Thyroid gland (tissue), 4 donors: ENCODE data around the gene NUDT13. TPM values are rescaled to one million over a fixed set of nuclear protein-coding genes. Genes with fewer than 3 reads are reported as not detected.

Experiments used
- DNase-seq, 2 donors: peaks; one replicate each; pipeline ENCODE4 v3.0.0-alpha.2; 2019
- H3K27ac ChIP-seq, 3 donors: fragments of 200-600 bp; sonication (generic); 1 replicate in 2 of 3; 2 replicates in 1 of 3; pipeline ENCODE4 v1.5.1; 2016 to 2019; ENCODE audit warnings: mild to moderate bottlenecking in 1 of 3, moderate library complexity in 1 of 3
- H3K27me3 ChIP-seq: fragments of 200-600 bp; sonication (generic); one replicate; pipeline ENCODE4 v1.5.1; 2019
- H3K36me3 ChIP-seq, 2 donors: fragments of 200-600 bp; sonication (generic); one replicate each; pipeline ENCODE4 v1.5.1; 2016 to 2019
- H3K4me1 ChIP-seq, 2 donors: fragments of 200-600 bp; sonication (generic); one replicate each; pipeline ENCODE4 v1.5.1; 2017 to 2019
- H3K4me3 ChIP-seq, 3 donors: fragments of 200-600 bp; sonication (generic); replicated peaks in 1 of 3; 1 replicate in 2 of 3; 2 replicates in 1 of 3; pipeline ENCODE4 v1.5.1; 2016; ENCODE audit warnings: mild to moderate bottlenecking in 1 of 3
- H3K9me3 ChIP-seq: fragments of 200-600 bp; sonication (generic); one replicate; pipeline ENCODE4 v1.5.1; 2017
- POLR2A ChIP-seq, 2 donors: fragments of 450-650 bp; IDR thresholded peaks; one replicate each; pipeline ENCODE4 v1.6.1; 2017; ENCODE audit warnings: antibody characterized with exemption in 2 of 2, mild to moderate bottlenecking in 2 of 2, moderate library complexity in 1 of 2
- WGBS, 2 donors: methylation state at CpG; one replicate each; pipeline ENCODE4 v1.1.5; 2017; 5-methylcytosine and 5-hydroxymethylcytosine counted together
- intact Hi-C: fragments of 100-400 bp; cut with DNase I; formaldehyde crosslinking; loops from one replicate; pipeline ENCODE4 v1.15.1; 2023
- total RNA-seq, 4 donors: library from RNA; depleted of rRNA; stranded (reverse); fragments of >200 nt; gene quantifications; one replicate each; pipeline ENCODE4 v1.2.3, GENCODE V29; 2016
- TF ChIP-seq, protein P1 (sequence below), 6 experiments: fragments of 200-600 bp in 3 of 6; fragments of 450-650 bp in 3 of 6; sonication (generic) in 3 of 6; IDR thresholded peaks; one replicate each; pipeline ENCODE4 v1.5.1; 2016 to 2019; ENCODE audit warnings: antibody characterized with exemption in 6 of 6, mild to moderate bottlenecking in 2 of 6, inconsistent platforms in 1 of 6, moderate library complexity in 1 of 6

The NUDT13 gene
- total RNA-seq, 4 donors from 2014 or later, result 1.9 to 4.1 (median 3.6) TPM

DNA sequence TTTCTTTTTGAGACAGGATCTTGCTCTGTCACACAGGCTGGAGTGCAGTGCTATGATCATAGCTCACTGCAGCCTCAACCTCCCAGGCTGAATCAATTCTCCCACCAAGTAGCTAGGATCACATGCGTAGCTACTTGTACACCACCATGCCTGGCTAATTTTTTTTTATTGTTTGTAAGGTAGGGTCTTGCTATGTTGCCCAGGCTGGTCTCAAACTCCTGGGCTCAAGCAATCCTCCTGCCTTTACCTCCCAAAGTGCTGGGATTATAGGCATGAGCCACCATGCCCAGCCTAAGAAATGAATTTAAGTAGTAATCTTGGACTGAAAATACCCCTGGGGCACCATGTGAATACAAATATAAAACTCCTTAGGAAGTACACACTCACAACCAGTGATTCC is 5.8 kb downstream of the NUDT13 start:
- H3K36me3 ChIP-seq, result no peaks in the 10 kb centered on the region
- no peaks in the 10 kb centered on the region for H3K9me3 ChIP-seq
- no peaks in the 10 kb centered on the region for H3K27me3 ChIP-seq
- no peaks in the 10 kb centered on the region for H3K4me1 ChIP-seq
- 100% methylated on average over 1 of the region's 1 CpG for WGBS, 2 donors
- DNase-seq, result no peak
- no peak for TF ChIP-seq POLR2A (IDR thresholded peaks at IDR 0.05)
- TF ChIP-seq, protein P1, sequence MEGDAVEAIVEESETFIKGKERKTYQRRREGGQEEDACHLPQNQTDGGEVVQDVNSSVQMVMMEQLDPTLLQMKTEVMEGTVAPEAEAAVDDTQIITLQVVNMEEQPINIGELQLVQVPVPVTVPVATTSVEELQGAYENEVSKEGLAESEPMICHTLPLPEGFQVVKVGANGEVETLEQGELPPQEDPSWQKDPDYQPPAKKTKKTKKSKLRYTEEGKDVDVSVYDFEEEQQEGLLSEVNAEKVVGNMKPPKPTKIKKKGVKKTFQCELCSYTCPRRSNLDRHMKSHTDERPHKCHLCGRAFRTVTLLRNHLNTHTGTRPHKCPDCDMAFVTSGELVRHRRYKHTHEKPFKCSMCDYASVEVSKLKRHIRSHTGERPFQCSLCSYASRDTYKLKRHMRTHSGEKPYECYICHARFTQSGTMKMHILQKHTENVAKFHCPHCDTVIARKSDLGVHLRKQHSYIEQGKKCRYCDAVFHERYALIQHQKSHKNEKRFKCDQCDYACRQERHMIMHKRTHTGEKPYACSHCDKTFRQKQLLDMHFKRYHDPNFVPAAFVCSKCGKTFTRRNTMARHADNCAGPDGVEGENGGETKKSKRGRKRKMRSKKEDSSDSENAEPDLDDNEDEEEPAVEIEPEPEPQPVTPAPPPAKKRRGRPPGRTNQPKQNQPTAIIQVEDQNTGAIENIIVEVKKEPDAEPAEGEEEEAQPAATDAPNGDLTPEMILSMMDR (IDR thresholded peaks at IDR 0.05), result no peak
- no peak overlapping the region for H3K4me3 ChIP-seq
- no peak overlapping the region for H3K27ac ChIP-seq
- intact Hi-C loops, result no loop called here

DNA sequence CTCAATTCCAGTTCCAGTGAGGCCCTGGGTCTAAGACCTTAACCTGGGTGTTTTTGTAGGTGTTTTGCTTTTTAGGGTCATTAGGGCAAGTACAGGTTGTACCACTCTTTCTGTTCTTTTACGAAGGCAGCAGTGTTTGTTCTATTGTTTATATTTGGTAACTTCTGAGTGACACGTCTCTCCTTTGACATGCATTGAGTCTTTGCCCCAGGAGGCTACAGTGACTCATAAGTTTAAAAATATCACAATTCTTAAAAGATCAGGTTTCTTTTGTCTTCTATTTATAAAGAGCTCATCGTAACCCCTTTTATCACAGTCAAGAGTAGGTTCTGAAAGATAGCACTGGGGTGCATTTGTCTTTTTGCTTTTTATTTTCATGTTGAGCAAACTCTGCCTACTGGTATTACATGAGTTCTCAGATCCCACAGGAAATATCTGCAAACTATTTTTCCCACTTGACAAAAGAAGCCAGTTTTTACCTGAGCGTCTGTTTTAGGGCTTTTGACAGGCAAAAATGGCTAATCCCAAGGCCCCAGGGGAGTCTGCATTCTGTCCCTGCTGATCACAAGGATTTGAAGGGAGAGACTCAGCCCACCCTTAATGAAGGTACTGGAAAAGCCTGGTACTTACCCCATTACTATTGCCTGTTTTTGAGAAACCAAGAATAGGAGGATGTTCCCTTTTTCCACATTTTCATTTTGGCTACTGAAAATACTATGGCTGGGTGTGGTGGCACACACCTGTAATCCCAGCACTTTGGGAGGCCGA is 7.9 kb downstream of the NUDT13 start:
- Histone ChIP-seq H3K27ac (peak overlapping the region in 1 of 3 donors; percentile 54), H3K27me3 (no peaks in the 10 kb centered on the region), H3K9me3 (no peaks in the 10 kb centered on the region), H3K4me3 (no peak overlapping the region), H3K36me3 (no peaks in the 10 kb centered on the region), H3K4me1 (no peaks in the 10 kb centered on the region)
- 75 to 80% methylated on average over 5 of the region's 5 CpGs for WGBS, 2 donors
- intact Hi-C loops, result no loop called here
- DNase-seq, result no peak
- no peak for TF ChIP-seq POLR2A (IDR thresholded peaks at IDR 0.05)
- TF ChIP-seq, protein P1 (IDR thresholded peaks at IDR 0.05), result no peak

GRCh38 chr10:73119457-73119856 is 9.2 kb downstream of the NUDT13 start:
- Histone ChIP-seq H3K4me1 (no peaks in the 10 kb centered on the region), H3K27ac (no peak overlapping the region), H3K9me3 (no peaks in the 10 kb centered on the region), H3K36me3 (no peaks in the 10 kb centered on the region), H3K4me3 (no peak overlapping the region), H3K27me3 (no peaks in the 10 kb centered on the region)
- TF ChIP-seq, protein P1 (IDR thresholded peaks at IDR 0.05), result no peak
- TF ChIP-seq POLR2A (IDR thresholded peaks at IDR 0.05), result no peak
- intact Hi-C loops, result no loop called here
- no peak for DNase-seq
- WGBS, 2 donors, result 89 to 98% methylated on average over 1 of the region's 1 CpG

- H3K36me3 ChIP-seq, result peaks cover 0 to 1% of the 10 kb centered on the region in 2 donors
- H3K4me3 ChIP-seq, result no peak overlapping the region
- intact Hi-C loops, result no loop called here
- no peak for DNase-seq
- H3K4me1 ChIP-seq, result no peaks in the 10 kb centered on the region
- no peaks in the 10 kb centered on the region for H3K9me3 ChIP-seq
- no peak overlapping the region for H3K27ac ChIP-seq
- H3K27me3 ChIP-seq, result no peaks in the 10 kb centered on the region
- 95 to 97% methylated on average over 4 of the region's 4 CpGs for WGBS, 2 donors
- TF ChIP-seq, protein P1 (IDR thresholded peaks at IDR 0.05), result no peak
- no peak for TF ChIP-seq POLR2A (IDR thresholded peaks at IDR 0.05)
These were observed 9.7 kb downstream of the NUDT13 start for GRCh38 chr10:73119952-73120351.

- Histone ChIP-seq H3K27me3 (no peaks in the 10 kb centered on the region), H3K9me3 (no peaks in the 10 kb centered on the region), H3K27ac (no peak overlapping the region), H3K4me1 (no peaks in the 10 kb centered on the region), H3K36me3 (peaks cover 15 to 21% of the 10 kb centered on the region in 2 donors), H3K4me3 (no peak overlapping the region)
- no peak for DNase-seq
- intact Hi-C loops, result no loop called here
- no peak for TF ChIP-seq POLR2A (IDR thresholded peaks at IDR 0.05)
- TF ChIP-seq, protein P1 (IDR thresholded peaks at IDR 0.05), result no peak
- 93 to 100% methylated on average over 2 of the region's 2 CpGs for WGBS, 2 donors
These were observed 16.1 kb downstream of the NUDT13 start for GRCh38 chr10:73126343-73126742.
